Measurements from ENCODE around the gene OIT3. TPM values are rescaled to one million over a fixed set of nuclear protein-coding genes. Genes with fewer than 3 reads are reported as not detected.

The OIT3 gene
- polyA plus RNA-seq, 1 of the 3 experiments (the other 2 are of a cell fraction): not detected

DNA sequence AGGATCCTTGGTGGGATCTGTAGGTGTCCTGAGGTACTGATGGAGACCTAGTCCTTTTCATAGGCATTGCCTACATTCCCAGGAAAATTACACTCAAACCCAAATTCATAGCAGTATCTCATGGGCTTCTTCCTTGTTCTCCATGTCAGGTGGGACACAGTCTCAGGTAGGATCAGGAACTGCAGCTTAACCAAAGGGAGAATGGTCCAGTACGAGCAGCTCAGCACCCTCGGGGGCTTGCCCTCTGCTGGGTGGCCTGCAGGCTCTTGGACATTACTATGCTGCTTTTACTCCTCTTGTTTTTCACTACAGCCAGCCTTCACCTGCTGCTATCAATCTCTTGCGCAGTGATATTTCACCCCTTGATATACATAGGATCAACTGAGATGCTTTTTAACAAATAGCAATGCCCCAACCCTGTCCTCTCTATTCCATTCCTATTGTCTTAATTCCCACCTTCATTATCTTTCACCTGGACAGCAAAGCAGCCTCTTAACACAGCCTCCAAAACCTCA is 32.5 kb downstream of the OIT3 start:
- WGBS (ENCODE audit: low lambda C conversion rate): 67% methylated on average over 3 of the region's 3 CpGs
- Histone ChIP-seq H3K9me3 (no peaks in the 10 kb centered on the region), H3K36me3 (replicated peaks in 1 of 2; ENCODE audit: control insufficient read depth in 1 of 2, insufficient read depth in 2 of 2, low read length in 1 of 2) (no peaks in the 10 kb centered on the region), H2AFZ (ENCODE audit: low read depth) (no peak overlapping the region), H3K9me2 (no peaks in the 10 kb centered on the region), H3K4me2 (no peak overlapping the region), H3K4me3 (ENCODE audit: low read depth in 2 of 2, low read length in 1 of 2) (no peak overlapping the region), H3K9ac (no peak overlapping the region), H4K20me1 (ENCODE audit: insufficient read depth) (no peaks in the 10 kb centered on the region), H3K27ac (ENCODE audit: low read depth in 2 of 2, low read length in 1 of 2) (no peak overlapping the region), H3K27me3 (ENCODE audit: insufficient read depth) (no peaks in the 10 kb centered on the region), H3F3A (replicated peaks; ENCODE audit: insufficient read depth) (no peaks in the 10 kb centered on the region), H3K4me1 (ENCODE audit: control insufficient read depth in 1 of 2, insufficient read depth in 2 of 2, low read depth in 1 of 2, low read length in 1 of 2) (no peaks in the 10 kb centered on the region), H3K79me2 (ENCODE audit: insufficient read depth) (no peaks in the 10 kb centered on the region)
- CTCF ChIA-PET: no interaction called here
- DNase-seq: no peak
- no peak for TF ChIP-seq TCF12 (IDR thresholded peaks at IDR 0.05)
- TF ChIP-seq SMC3 (IDR thresholded peaks at IDR 0.05; ENCODE audit: low read depth, low read length): no peak
- no peak for TF ChIP-seq ELF1 (IDR thresholded peaks at IDR 0.05)
- no peak for TF ChIP-seq POLR2AphosphoS5 (IDR thresholded peaks at IDR 0.05; ENCODE audit: low read depth, low read length)
- TF ChIP-seq, protein P1, sequence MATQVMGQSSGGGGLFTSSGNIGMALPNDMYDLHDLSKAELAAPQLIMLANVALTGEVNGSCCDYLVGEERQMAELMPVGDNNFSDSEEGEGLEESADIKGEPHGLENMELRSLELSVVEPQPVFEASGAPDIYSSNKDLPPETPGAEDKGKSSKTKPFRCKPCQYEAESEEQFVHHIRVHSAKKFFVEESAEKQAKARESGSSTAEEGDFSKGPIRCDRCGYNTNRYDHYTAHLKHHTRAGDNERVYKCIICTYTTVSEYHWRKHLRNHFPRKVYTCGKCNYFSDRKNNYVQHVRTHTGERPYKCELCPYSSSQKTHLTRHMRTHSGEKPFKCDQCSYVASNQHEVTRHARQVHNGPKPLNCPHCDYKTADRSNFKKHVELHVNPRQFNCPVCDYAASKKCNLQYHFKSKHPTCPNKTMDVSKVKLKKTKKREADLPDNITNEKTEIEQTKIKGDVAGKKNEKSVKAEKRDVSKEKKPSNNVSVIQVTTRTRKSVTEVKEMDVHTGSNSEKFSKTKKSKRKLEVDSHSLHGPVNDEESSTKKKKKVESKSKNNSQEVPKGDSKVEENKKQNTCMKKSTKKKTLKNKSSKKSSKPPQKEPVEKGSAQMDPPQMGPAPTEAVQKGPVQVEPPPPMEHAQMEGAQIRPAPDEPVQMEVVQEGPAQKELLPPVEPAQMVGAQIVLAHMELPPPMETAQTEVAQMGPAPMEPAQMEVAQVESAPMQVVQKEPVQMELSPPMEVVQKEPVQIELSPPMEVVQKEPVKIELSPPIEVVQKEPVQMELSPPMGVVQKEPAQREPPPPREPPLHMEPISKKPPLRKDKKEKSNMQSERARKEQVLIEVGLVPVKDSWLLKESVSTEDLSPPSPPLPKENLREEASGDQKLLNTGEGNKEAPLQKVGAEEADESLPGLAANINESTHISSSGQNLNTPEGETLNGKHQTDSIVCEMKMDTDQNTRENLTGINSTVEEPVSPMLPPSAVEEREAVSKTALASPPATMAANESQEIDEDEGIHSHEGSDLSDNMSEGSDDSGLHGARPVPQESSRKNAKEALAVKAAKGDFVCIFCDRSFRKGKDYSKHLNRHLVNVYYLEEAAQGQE (IDR thresholded peaks at IDR 0.05; ENCODE audit: low read depth, low read length): no peak
- no peak for TF ChIP-seq MXI1 (IDR thresholded peaks at IDR 0.05; ENCODE audit: low read depth, low read length)
- TF ChIP-seq RXRA (IDR thresholded peaks at IDR 0.05; ENCODE audit: borderline replicate concordance, low read depth): no peak
- POLR2A ChIA-PET: no interaction called here

DNA sequence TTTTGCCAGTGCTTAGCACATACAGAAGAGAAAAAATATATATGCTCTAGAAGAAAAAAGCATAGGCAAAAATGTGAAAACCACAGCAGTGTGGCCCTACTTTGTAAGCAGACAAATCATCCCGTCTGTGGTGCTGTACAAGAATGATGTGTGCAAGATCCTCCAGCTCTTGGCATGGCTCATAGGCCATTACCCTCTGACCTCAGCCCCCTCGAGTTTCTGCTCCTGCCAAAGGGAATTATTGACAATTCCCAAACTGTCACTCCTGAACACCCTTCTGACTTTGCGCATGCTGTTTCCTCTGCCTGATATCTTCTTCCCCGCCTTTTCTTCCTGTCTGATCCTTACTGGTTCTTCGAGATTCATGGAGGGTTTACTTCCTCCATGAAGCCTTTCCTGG is 33.9 kb downstream of the OIT3 start:
- no peak overlapping the region for H3K9ac ChIP-seq
- no peak overlapping the region for H3K27ac ChIP-seq (ENCODE audit: low read depth in 2 of 2, low read length in 1 of 2)
- no peak for DNase-seq
- no peaks in the 10 kb centered on the region for H3K9me3 ChIP-seq
- H3K4me3 ChIP-seq (ENCODE audit: low read depth in 2 of 2, low read length in 1 of 2): no peak overlapping the region
- H4K20me1 ChIP-seq (ENCODE audit: insufficient read depth): no peaks in the 10 kb centered on the region
- no peak overlapping the region for H3K4me2 ChIP-seq
- H3F3A ChIP-seq (replicated peaks; ENCODE audit: insufficient read depth): no peaks in the 10 kb centered on the region
- CTCF ChIA-PET: no interaction called here
- no peaks in the 10 kb centered on the region for H3K4me1 ChIP-seq (ENCODE audit: control insufficient read depth in 1 of 2, insufficient read depth in 2 of 2, low read depth in 1 of 2, low read length in 1 of 2)
- H3K27me3 ChIP-seq (ENCODE audit: insufficient read depth): no peaks in the 10 kb centered on the region
- H3K79me2 ChIP-seq (ENCODE audit: insufficient read depth): no peaks in the 10 kb centered on the region
- 73% methylated on average over 5 of the region's 5 CpGs for WGBS (ENCODE audit: low lambda C conversion rate)
- no peaks in the 10 kb centered on the region for H3K9me2 ChIP-seq
- H3K36me3 ChIP-seq (replicated peaks in 1 of 2; ENCODE audit: control insufficient read depth in 1 of 2, insufficient read depth in 2 of 2, low read length in 1 of 2): no peaks in the 10 kb centered on the region
- no peak for TF ChIP-seq RFX5 (IDR thresholded peaks at IDR 0.05; ENCODE audit: low read length)
- no peak for TF ChIP-seq GATA2 (CRISPR knock-in tag; IDR thresholded peaks at IDR 0.05)
- TF ChIP-seq CHD2 (IDR thresholded peaks at IDR 0.05; ENCODE audit: low read length, partially characterized antibody): no peak
- no peak for TF ChIP-seq RXRA (IDR thresholded peaks at IDR 0.05; ENCODE audit: borderline replicate concordance, low read depth)
- TF ChIP-seq TAF1 (IDR thresholded peaks at IDR 0.05; ENCODE audit: borderline replicate concordance, low read depth, low read length): no peak
- TF ChIP-seq EP300 (IDR thresholded peaks at IDR 0.05; ENCODE audit: borderline replicate concordance in 1 of 2, low read depth in 1 of 2, low read length in 1 of 2): no peak
- TF ChIP-seq, protein P2, sequence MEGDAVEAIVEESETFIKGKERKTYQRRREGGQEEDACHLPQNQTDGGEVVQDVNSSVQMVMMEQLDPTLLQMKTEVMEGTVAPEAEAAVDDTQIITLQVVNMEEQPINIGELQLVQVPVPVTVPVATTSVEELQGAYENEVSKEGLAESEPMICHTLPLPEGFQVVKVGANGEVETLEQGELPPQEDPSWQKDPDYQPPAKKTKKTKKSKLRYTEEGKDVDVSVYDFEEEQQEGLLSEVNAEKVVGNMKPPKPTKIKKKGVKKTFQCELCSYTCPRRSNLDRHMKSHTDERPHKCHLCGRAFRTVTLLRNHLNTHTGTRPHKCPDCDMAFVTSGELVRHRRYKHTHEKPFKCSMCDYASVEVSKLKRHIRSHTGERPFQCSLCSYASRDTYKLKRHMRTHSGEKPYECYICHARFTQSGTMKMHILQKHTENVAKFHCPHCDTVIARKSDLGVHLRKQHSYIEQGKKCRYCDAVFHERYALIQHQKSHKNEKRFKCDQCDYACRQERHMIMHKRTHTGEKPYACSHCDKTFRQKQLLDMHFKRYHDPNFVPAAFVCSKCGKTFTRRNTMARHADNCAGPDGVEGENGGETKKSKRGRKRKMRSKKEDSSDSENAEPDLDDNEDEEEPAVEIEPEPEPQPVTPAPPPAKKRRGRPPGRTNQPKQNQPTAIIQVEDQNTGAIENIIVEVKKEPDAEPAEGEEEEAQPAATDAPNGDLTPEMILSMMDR (IDR thresholded peaks at IDR 0.05): no peak
- no peak for TF ChIP-seq YY1 (IDR thresholded peaks at IDR 0.05; ENCODE audit: low read depth)
- TF ChIP-seq, protein P3, sequence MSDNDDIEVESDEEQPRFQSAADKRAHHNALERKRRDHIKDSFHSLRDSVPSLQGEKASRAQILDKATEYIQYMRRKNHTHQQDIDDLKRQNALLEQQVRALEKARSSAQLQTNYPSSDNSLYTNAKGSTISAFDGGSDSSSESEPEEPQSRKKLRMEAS (IDR thresholded peaks at IDR 0.05; ENCODE audit: low read depth): no peak
- TF ChIP-seq, protein P4, sequence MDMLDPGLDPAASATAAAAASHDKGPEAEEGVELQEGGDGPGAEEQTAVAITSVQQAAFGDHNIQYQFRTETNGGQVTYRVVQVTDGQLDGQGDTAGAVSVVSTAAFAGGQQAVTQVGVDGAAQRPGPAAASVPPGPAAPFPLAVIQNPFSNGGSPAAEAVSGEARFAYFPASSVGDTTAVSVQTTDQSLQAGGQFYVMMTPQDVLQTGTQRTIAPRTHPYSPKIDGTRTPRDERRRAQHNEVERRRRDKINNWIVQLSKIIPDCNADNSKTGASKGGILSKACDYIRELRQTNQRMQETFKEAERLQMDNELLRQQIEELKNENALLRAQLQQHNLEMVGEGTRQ (IDR thresholded peaks at IDR 0.05; ENCODE audit: borderline replicate concordance, low read depth, low read length): no peak
- no peak for TF ChIP-seq RAD21 (IDR thresholded peaks at IDR 0.05; ENCODE audit: low read length)
- no peak for TF ChIP-seq JUND (IDR thresholded peaks at IDR 0.05)
- no peak overlapping the region for H2AFZ ChIP-seq (ENCODE audit: low read depth)
- POLR2A ChIA-PET: no interaction called here
